ENCODE results near the gene MAPK1IP1L.

- TF ChIP-seq CTCF (IDR thresholded peaks at IDR 0.05) (no peak), POLR2A (IDR thresholded peaks at IDR 0.05) (no peak), EP300 (IDR thresholded peaks at IDR 0.05) (no peak)
Observed at GRCh38 chr14:55028476-55028875, 23.0 kb upstream of the MAPK1IP1L start.
